ENCODE measurements around the gene ARL4C.

Gene ARL4C

DNA sequence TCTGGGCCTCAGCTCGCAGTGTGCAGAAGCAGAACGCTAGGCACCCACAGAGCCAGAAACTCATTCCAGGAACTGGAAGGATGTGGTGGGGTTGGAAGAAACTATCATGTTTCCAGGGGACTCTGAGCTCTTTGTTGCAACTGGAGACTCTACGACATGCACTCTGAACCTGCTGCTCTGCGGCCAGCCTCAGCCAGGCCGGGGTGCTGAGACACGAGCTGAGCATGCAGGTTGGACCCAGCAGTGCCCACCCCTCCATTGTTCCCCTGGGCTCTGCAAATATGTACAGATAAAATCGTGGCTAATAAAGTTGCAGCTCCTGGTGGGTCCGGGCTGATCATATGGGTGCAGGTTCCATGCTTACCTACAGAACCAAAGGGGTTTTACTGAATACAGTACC lies 37.6 kb upstream of the ARL4C start:
- no peak for DNase-seq (ENCODE audit: low read depth)
- TF ChIP-seq, protein P1, sequence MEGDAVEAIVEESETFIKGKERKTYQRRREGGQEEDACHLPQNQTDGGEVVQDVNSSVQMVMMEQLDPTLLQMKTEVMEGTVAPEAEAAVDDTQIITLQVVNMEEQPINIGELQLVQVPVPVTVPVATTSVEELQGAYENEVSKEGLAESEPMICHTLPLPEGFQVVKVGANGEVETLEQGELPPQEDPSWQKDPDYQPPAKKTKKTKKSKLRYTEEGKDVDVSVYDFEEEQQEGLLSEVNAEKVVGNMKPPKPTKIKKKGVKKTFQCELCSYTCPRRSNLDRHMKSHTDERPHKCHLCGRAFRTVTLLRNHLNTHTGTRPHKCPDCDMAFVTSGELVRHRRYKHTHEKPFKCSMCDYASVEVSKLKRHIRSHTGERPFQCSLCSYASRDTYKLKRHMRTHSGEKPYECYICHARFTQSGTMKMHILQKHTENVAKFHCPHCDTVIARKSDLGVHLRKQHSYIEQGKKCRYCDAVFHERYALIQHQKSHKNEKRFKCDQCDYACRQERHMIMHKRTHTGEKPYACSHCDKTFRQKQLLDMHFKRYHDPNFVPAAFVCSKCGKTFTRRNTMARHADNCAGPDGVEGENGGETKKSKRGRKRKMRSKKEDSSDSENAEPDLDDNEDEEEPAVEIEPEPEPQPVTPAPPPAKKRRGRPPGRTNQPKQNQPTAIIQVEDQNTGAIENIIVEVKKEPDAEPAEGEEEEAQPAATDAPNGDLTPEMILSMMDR (conservative IDR thresholded peaks at IDR 0.05; ENCODE audit: control insufficient read depth, insufficient read depth, low read depth, low read length): no peak
- H3K4me3 ChIP-seq (ENCODE audit: control insufficient read depth, low read depth, low read length): no peak overlapping the region

DNA sequence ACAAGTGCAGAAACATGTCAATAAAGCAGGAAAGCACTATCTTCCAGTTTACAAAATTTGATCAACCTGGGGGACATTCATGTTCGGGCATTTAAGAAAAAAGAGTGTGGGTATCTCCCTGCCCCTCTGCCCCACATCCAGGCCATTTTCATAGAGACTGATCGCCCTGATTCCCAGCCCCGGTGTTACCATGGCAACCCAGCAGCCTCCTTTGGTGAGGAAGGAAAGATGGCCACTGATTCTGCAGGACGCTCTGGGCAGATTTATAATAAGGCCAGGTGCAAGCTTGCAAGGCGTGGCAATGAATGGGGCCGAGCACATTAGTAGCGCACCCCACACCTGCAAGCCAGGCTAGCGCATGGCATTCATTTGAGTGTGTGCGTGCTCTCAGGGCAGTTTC lies 36.7 kb upstream of the ARL4C start:
- TF ChIP-seq, protein P1 (conservative IDR thresholded peaks at IDR 0.05; ENCODE audit: control insufficient read depth, insufficient read depth, low read depth, low read length): no peak
- no peak for DNase-seq (ENCODE audit: low read depth)
- H3K4me3 ChIP-seq (ENCODE audit: control insufficient read depth, low read depth, low read length): no peak overlapping the region

DNA sequence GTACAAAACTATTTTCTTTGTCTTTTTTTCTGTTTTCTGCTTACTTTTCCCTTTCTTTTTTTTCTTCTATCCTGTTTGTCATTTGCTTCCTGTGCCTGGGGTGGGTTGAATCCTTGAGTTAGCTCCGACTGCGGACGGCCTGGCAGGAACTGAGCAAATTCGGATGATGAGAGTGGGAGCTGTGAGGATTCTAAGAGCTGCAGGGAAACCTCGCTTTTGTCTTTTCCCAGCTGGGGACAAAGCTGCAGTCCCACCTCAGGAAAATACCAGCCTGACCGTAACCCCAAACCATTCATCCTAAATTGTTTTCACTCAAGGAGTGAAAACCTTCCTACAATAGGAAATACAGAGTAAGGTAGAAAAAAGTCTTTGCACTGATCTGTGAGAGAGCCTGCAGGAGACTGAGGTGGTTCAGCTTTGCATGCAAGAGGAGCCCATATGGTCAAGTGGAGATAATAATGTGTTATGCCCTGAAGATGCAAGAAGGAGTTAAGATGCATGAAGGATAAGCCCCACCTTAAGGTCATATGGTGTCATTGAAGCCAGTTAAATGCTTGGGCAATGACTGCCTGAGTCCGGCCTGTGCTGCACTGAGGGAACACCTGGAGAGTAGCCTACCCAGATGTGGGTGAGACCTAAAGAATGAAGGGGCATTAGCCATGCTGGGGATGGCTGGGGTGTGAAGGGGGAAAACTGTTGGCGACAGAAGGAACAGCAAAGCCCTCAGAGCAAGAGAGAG lies 31.7 kb upstream of the ARL4C start:
- TF ChIP-seq, protein P1 (conservative IDR thresholded peaks at IDR 0.05; ENCODE audit: control insufficient read depth, insufficient read depth, low read depth, low read length): no peak
- no peak for DNase-seq (ENCODE audit: low read depth)
- no peak overlapping the region for H3K4me3 ChIP-seq (ENCODE audit: control insufficient read depth, low read depth, low read length)

DNA sequence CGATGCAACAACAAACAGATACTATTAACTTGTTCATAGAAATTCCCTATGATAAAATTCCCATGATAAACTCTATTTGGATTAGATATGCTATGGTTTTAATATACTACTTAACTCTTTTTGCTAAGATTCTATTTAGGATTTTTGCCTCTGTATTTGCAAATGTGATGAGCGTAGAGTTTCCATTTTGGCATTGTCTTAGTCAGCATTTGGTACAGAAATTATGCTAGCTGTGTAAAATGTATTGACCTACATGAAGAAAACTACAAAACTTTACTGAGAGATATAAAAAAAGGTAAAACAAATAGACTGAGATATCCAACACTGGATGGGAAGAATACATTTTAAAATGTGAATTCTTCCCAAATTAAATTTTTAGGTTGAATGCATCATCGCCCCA lies 29.8 kb upstream of the ARL4C start:
- TF ChIP-seq, protein P1 (conservative IDR thresholded peaks at IDR 0.05; ENCODE audit: control insufficient read depth, insufficient read depth, low read depth, low read length): no peak
- no peak overlapping the region for H3K4me3 ChIP-seq (ENCODE audit: control insufficient read depth, low read depth, low read length)
- no peak for DNase-seq (ENCODE audit: low read depth)

DNA sequence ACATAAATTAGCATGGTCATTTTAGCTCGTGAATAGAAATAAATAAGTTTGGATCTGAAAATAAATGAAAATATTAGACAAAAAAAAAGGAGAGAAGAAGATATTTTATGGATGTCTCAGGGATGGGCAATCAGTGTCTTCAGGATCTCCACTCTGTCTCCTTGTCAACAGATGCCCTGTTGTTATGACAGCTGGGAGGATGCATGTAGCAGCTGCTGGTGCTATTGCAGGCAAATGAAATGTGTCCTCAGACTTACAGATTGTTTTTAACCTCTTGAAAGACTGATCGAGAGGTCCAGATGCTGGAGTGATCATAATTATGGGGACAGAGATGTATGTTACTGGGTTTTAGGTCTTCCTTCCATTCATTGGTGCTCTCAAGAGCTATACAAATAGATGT lies 24.7 kb upstream of the ARL4C start:
- no peak overlapping the region for H3K4me3 ChIP-seq (ENCODE audit: control insufficient read depth, low read depth, low read length)
- TF ChIP-seq, protein P1 (conservative IDR thresholded peaks at IDR 0.05; ENCODE audit: control insufficient read depth, insufficient read depth, low read depth, low read length): no peak
- DNase-seq (ENCODE audit: low read depth): no peak

DNA sequence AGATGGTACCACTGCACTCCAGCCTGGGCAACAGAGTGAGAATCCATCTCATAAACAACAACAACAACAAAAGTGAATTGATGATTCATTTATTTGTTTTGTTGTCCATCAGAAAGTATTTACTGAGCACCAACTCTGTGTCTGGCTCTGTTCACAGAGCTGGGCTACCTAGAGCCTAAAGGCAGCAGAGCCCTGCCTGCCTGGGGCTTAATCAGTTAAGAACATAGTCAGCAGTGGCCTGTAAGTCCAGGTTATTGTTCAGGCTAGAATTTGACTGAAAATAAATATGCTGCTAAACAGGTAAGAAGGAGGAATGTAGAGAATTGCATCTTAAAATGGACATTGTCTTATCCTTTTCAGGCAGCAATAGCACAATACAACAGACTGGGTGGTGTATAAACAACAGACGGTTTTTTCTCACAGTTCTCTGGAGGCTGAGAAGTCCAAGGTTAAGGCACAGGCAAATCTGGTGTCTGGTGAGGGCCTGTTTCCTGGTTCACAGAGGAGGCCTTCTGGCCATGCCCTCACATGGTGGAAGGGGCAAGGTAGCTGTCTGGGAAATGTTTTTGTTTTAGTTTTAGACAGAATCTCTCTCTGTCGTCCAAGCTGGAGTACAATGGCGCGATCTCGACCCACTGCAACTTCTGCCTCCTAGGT lies 22.2 kb upstream of the ARL4C start:
- TF ChIP-seq, protein P1 (conservative IDR thresholded peaks at IDR 0.05; ENCODE audit: control insufficient read depth, insufficient read depth, low read depth, low read length): no peak
- H3K4me3 ChIP-seq (ENCODE audit: control insufficient read depth, low read depth, low read length): no peak overlapping the region
- no peak for DNase-seq (ENCODE audit: low read depth)

Data from fibroblast of mammary gland (primary cell).